ENCODE data around the gene SCMH1.

SCMH1 gene

GRCh38 chr1:41028034-41028642 is 214.0 kb downstream of the SCMH1 start:
- H3K4me3 Mint-ChIP-seq: no peak overlapping the region
- peaks cover 64% of the 10 kb centered on the region for H3K36me3 Mint-ChIP-seq
- peaks cover 21% of the 10 kb centered on the region for H3K4me1 Mint-ChIP-seq
- no peak overlapping the region for H3K27ac Mint-ChIP-seq
- no peaks in the 10 kb centered on the region for H3K27me3 Mint-ChIP-seq
- ATAC-seq: no peak
- H3K9me3 Mint-ChIP-seq: peaks cover 3% of the 10 kb centered on the region

GRCh38 chr1:41025979-41026819 is 215.9 kb downstream of the SCMH1 start:
- H3K4me1 Mint-ChIP-seq: peaks cover 32% of the 10 kb centered on the region
- no peaks in the 10 kb centered on the region for H3K9me3 Mint-ChIP-seq
- H3K4me3 Mint-ChIP-seq: no peak overlapping the region
- peaks cover 52% of the 10 kb centered on the region for H3K36me3 Mint-ChIP-seq
- no peaks in the 10 kb centered on the region for H3K27me3 Mint-ChIP-seq
- peak overlapping the region; percentile 28 for H3K27ac Mint-ChIP-seq
- ATAC-seq: no peak

GRCh38 chr1:41024953-41025352 is 217.2 kb downstream of the SCMH1 start:
- Mint-ChIP-seq H3K9me3 (no peaks in the 10 kb centered on the region), H3K4me1 (peaks cover 32% of the 10 kb centered on the region), H3K27ac (peak overlapping the region; percentile 70), H3K4me3 (no peak overlapping the region), H3K36me3 (peaks cover 43% of the 10 kb centered on the region), H3K27me3 (no peaks in the 10 kb centered on the region)
- ATAC-seq: no peak

GRCh38 chr1:41023279-41023990 is 218.7 kb downstream of the SCMH1 start:
- Mint-ChIP-seq H3K27me3 (no peaks in the 10 kb centered on the region), H3K4me3 (no peak overlapping the region), H3K9me3 (no peaks in the 10 kb centered on the region), H3K27ac (no peak overlapping the region), H3K36me3 (peaks cover 48% of the 10 kb centered on the region), H3K4me1 (peaks cover 46% of the 10 kb centered on the region)
- no peak for ATAC-seq

- Mint-ChIP-seq H3K4me1 (peaks cover 46% of the 10 kb centered on the region), H3K36me3 (peaks cover 45% of the 10 kb centered on the region), H3K27me3 (no peaks in the 10 kb centered on the region), H3K4me3 (no peak overlapping the region), H3K27ac (peak overlapping the region; percentile 6), H3K9me3 (no peaks in the 10 kb centered on the region)
- ATAC-seq: no peak
These were observed 219.7 kb downstream of the SCMH1 start for GRCh38 chr1:41022424-41022823.

- H3K27ac Mint-ChIP-seq: peak within 1 kb of the TSS; percentile 6
- no peak within 1 kb of the TSS for H3K4me3 Mint-ChIP-seq
- H3K9me3 Mint-ChIP-seq: no peaks in the 10 kb centered on the region
- H3K27me3 Mint-ChIP-seq: no peaks in the 10 kb centered on the region
- no peak for ATAC-seq
- H3K4me1 Mint-ChIP-seq: peaks cover 44% of the 10 kb centered on the region
- H3K36me3 Mint-ChIP-seq: peaks cover 42% of the 10 kb centered on the region
These were observed 220.4 kb downstream of the SCMH1 start, which contains the start of gene SLFNL1 for GRCh38 chr1:41021526-41022308. TSS of gene SLFNL1 (minus strand) at chr1:41021725. CDS start at chr1:41020660, 1,065 bp downstream.

GRCh38 chr1:41020654-41021053 is 221.5 kb downstream of the SCMH1 start:
- Mint-ChIP-seq H3K4me1 (peaks cover 35% of the 10 kb centered on the region), H3K9me3 (no peaks in the 10 kb centered on the region), H3K27me3 (no peaks in the 10 kb centered on the region), H3K27ac (no peak overlapping the region), H3K4me3 (no peak overlapping the region), H3K36me3 (peaks cover 46% of the 10 kb centered on the region)
- no peak for ATAC-seq

- Mint-ChIP-seq H3K27me3 (no peaks in the 10 kb centered on the region), H3K9me3 (no peaks in the 10 kb centered on the region), H3K4me1 (peaks cover 32% of the 10 kb centered on the region), H3K27ac (no peak overlapping the region), H3K4me3 (no peak overlapping the region), H3K36me3 (peaks cover 45% of the 10 kb centered on the region)
- ATAC-seq: no peak
These were observed 222.0 kb downstream of the SCMH1 start for GRCh38 chr1:41020109-41020576.

- Mint-ChIP-seq H3K36me3 (peaks cover 48% of the 10 kb centered on the region), H3K4me3 (no peak overlapping the region), H3K9me3 (no peaks in the 10 kb centered on the region), H3K27me3 (no peaks in the 10 kb centered on the region), H3K27ac (peak overlapping the region; percentile 10), H3K4me1 (peaks cover 35% of the 10 kb centered on the region)
- no peak for ATAC-seq
These were observed 222.8 kb downstream of the SCMH1 start for GRCh38 chr1:41019353-41019745.

- no peaks in the 10 kb centered on the region for H3K9me3 Mint-ChIP-seq
- no peak overlapping the region for H3K4me3 Mint-ChIP-seq
- no peaks in the 10 kb centered on the region for H3K27me3 Mint-ChIP-seq
- peaks cover 45% of the 10 kb centered on the region for H3K36me3 Mint-ChIP-seq
- ATAC-seq: no peak
- no peak overlapping the region for H3K27ac Mint-ChIP-seq
- H3K4me1 Mint-ChIP-seq: peaks cover 39% of the 10 kb centered on the region
These were observed 224.1 kb downstream of the SCMH1 start for GRCh38 chr1:41018018-41018410.

- ATAC-seq: peak; percentile 7
- Mint-ChIP-seq H3K27me3 (no peaks in the 10 kb centered on the region), H3K36me3 (peaks cover 47% of the 10 kb centered on the region), H3K27ac (no peak overlapping the region), H3K9me3 (no peaks in the 10 kb centered on the region), H3K4me1 (peaks cover 39% of the 10 kb centered on the region), H3K4me3 (no peak overlapping the region)
These were observed 224.7 kb downstream of the SCMH1 start for GRCh38 chr1:41017141-41018017.

GRCh38 chr1:41015897-41016470 is 226.1 kb downstream of the SCMH1 start:
- no peaks in the 10 kb centered on the region for H3K9me3 Mint-ChIP-seq
- no peak overlapping the region for H3K4me3 Mint-ChIP-seq
- no peak for ATAC-seq
- H3K27me3 Mint-ChIP-seq: no peaks in the 10 kb centered on the region
- H3K27ac Mint-ChIP-seq: no peak overlapping the region
- peaks cover 28% of the 10 kb centered on the region for H3K4me1 Mint-ChIP-seq
- H3K36me3 Mint-ChIP-seq: peaks cover 61% of the 10 kb centered on the region

- peak overlapping the region; percentile 2 for H3K27ac Mint-ChIP-seq
- H3K4me1 Mint-ChIP-seq: peaks cover 28% of the 10 kb centered on the region
- peaks cover 67% of the 10 kb centered on the region for H3K36me3 Mint-ChIP-seq
- H3K9me3 Mint-ChIP-seq: no peaks in the 10 kb centered on the region
- no peak for ATAC-seq
- no peak overlapping the region for H3K4me3 Mint-ChIP-seq
- no peaks in the 10 kb centered on the region for H3K27me3 Mint-ChIP-seq
These were observed 226.7 kb downstream of the SCMH1 start for GRCh38 chr1:41015281-41015896.

Measured in stimulated activated memory B cell treated with anti-CD40 and anti-IgM and Interleukin-4, amounts not matched to agents 10 μg/mL and 1 μg/mL and 100 μg/mL, for 72 hours (primary cell).